Measurements from ENCODE around the gene PDX1. TPM values are rescaled to one million over a fixed set of nuclear protein-coding genes. Genes with fewer than 3 reads are reported as not detected.

PDX1 gene
- total and polyA plus RNA-seq, 10 donors: not detected

DNA sequence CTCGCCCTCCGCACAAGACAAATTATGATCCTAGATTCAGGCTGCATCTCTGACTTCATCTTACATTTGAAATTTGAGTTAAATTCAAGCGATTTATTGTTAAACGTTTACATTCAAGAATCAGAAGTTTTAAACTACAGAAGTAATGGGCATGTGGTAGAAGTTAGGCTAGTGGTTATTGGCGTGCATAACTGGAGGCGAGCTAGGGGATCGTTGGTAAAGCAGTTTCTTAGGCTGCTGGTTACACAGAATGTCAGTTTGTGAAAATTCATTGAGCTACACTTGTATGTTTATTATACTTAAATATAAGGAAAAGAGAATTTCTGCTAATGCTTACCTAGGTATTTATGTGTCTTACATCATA, 50.0 kb downstream of the PDX1 start:
- no peak for DNase-seq
- TF ChIP-seq POLR2A (IDR thresholded peaks at IDR 0.05) (no peak), POLR2AphosphoS5 (IDR thresholded peaks at IDR 0.05) (no peak), CTCF (IDR thresholded peaks at IDR 0.05 in 8 of 11, conservative IDR thresholded peaks at IDR 0.05 in 3 of 11) (no peak)
- intact Hi-C loops (cut with DNase I; ENCODE audit: low total_unique reads): no loop called here
- no peak overlapping the region for H3K4me3 ChIP-seq
- peaks cover 7 to 100% (median 98%) of the 10 kb centered on the region in 7 donors for H3K27me3 ChIP-seq (replicated peaks in 1 of 7)
- H3K27ac ChIP-seq: no peak overlapping the region
- no peaks in the 10 kb centered on the region for H3K9me3 ChIP-seq
- H3K4me1 ChIP-seq: peaks cover 8 to 52% (median 40%) of the 10 kb centered on the region in 6 donors
- 15 to 19% (median 18%) methylated on average over 7 of the region's 7 CpGs for WGBS, 5 donors
- no peaks in the 10 kb centered on the region for H3K36me3 ChIP-seq

DNA sequence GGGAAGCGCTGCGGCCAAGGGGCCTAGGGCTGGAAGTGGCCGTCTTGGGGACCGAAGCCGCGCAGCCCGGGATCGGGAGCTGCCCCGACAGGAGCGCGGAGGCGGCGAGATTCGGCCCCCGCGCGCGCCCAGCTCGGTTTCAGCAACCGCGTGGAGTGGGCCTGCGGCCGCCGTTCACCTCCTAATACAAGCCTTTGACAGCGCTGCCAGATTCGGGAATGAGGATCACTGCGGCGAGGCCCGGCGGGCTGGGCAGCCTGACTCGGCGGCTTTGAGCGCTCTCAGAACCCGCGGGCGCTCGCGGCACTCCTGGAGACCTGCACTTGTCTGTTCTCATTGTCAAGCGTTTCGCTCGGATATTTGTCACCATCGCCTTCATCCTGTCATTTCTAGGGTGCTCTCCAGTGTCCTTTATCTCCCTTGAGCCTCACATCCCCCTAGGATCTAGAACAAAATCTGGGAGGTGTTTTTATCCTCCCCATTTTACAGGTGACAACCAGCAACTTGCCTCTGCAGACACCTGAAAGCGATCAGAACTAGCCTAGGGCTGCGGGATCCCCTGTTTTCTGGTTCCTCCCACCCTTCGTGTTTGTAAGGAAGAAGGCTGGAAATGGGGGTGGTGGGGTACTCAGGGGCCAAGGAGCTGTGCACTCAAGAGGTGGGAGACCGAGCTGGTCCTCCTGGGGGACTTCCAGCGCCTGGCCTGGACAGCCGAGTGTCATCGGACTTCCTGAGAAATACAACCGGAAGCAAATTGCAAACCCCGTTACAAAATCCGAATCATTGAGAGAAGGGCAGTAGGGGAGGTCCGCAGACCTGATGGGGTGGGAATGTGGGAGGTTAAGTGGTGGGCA, 50.8 kb downstream of the PDX1 start:
- peaks cover 7 to 100% (median 98%) of the 10 kb centered on the region in 7 donors for H3K27me3 ChIP-seq (replicated peaks in 1 of 7)
- no peak overlapping the region for H3K27ac ChIP-seq
- TF ChIP-seq POLR2AphosphoS5 (IDR thresholded peaks at IDR 0.05) (no peak), CTCF (IDR thresholded peaks at IDR 0.05 in 8 of 11, conservative IDR thresholded peaks at IDR 0.05 in 3 of 11) (no peak), POLR2A (IDR thresholded peaks at IDR 0.05) (no peak)
- intact Hi-C loops (cut with DNase I; ENCODE audit: low total_unique reads): no loop called here
- no peaks in the 10 kb centered on the region for H3K36me3 ChIP-seq
- no peak for DNase-seq
- H3K4me1 ChIP-seq: peaks cover 11 to 56% (median 44%) of the 10 kb centered on the region in 6 donors
- H3K4me3 ChIP-seq: no peak overlapping the region
- no peaks in the 10 kb centered on the region for H3K9me3 ChIP-seq
- 5 to 10% (median 7%) methylated on average over 29 to 53 of the region's 53 CpGs for WGBS, 5 donors

DNA sequence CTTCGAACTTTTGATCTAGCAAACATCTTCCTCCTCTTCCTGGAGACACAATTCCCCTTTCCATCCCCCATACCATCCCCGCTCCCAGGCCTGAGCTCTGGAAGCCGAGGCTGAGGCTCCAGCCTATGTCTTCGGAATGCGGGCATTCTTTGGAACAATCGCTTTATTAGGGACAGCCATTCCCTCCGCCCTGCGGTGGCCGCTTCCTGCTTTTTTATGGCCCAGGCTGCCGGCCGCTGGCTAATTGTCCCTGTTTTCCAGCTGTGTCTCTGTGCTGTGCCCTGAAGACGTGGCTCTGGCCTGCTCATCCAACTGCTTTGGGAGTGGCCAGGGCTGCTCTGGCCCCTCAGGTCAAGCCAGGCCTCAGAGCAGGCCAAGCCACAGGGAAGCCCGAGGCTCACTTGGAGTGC, 51.4 kb downstream of the PDX1 start:
- no peak overlapping the region for H3K27ac ChIP-seq
- H3K27me3 ChIP-seq (replicated peaks in 1 of 7): peaks cover 7 to 100% (median 98%) of the 10 kb centered on the region in 7 donors
- H3K9me3 ChIP-seq: no peaks in the 10 kb centered on the region
- no peak for TF ChIP-seq CTCF (IDR thresholded peaks at IDR 0.05 in 8 of 11, conservative IDR thresholded peaks at IDR 0.05 in 3 of 11)
- no peaks in the 10 kb centered on the region for H3K36me3 ChIP-seq
- 27 to 33% (median 28%) methylated on average over 8 to 13 of the region's 13 CpGs for WGBS, 5 donors
- peaks cover 12 to 57% (median 47%) of the 10 kb centered on the region in 6 donors for H3K4me1 ChIP-seq
- intact Hi-C loops (cut with DNase I; ENCODE audit: low total_unique reads): no loop called here
- no peak overlapping the region for H3K4me3 ChIP-seq
- DNase-seq: no peak

- intact Hi-C loops (cut with DNase I; ENCODE audit: low total_unique reads): no loop called here
- no peak for DNase-seq
These were observed 52.1 kb downstream of the PDX1 start for GRCh38 chr13:27971776-27972477.

More at GRCh38 chr13:27971776-27972477, 52.1 kb downstream of the PDX1 start:
- peaks cover 6 to 100% (median 98%) of the 10 kb centered on the region in 7 donors for H3K27me3 ChIP-seq (replicated peaks in 1 of 7)
- no peaks in the 10 kb centered on the region for H3K36me3 ChIP-seq
- no peak overlapping the region for H3K27ac ChIP-seq
- peaks cover 12 to 53% (median 41%) of the 10 kb centered on the region in 6 donors for H3K4me1 ChIP-seq
- TF ChIP-seq POLR2A (IDR thresholded peaks at IDR 0.05) (no peak), POLR2AphosphoS5 (IDR thresholded peaks at IDR 0.05) (no peak), CTCF (IDR thresholded peaks at IDR 0.05 in 8 of 11, conservative IDR thresholded peaks at IDR 0.05 in 3 of 11) (no peak)
- 51 to 68% (median 63%) methylated on average over 7 of the region's 7 CpGs for WGBS, 5 donors
- no peak overlapping the region for H3K4me3 ChIP-seq
- no peaks in the 10 kb centered on the region for H3K9me3 ChIP-seq

Measured in spleen (tissue), 11 donors.